Measurements from ENCODE around the gene DUSP15. TPM values are rescaled to one million over a fixed set of nuclear protein-coding genes. Genes with fewer than 3 reads are reported as not detected.

Gene DUSP15
- total RNA-seq, 1 donor from 2014 or later, result 13.2 TPM

GRCh38 chr20:31844737-31845299 is 25.5 kb downstream of the DUSP15 start:
- no peaks in the 10 kb centered on the region for H3K36me3 Mint-ChIP-seq (ENCODE audit: insufficient read depth)

GRCh38 chr20:31843881-31844280 is 26.4 kb downstream of the DUSP15 start:
- Mint-ChIP-seq H3K4me3 (ENCODE audit: low read depth) (no peak overlapping the region), H3K4me1 (ENCODE audit: low read depth) (peaks cover 3% of the 10 kb centered on the region), H3K36me3 (ENCODE audit: insufficient read depth) (no peaks in the 10 kb centered on the region), H3K27me3 (peaks cover 19% of the 10 kb centered on the region), H3K9me3 (ENCODE audit: low read depth) (no peaks in the 10 kb centered on the region), H3K27ac (no peak overlapping the region)
- no peak for TF ChIP-seq CTCF (IDR thresholded peaks at IDR 0.05; ENCODE audit: unreplicated experiment)
- no peak for DNase-seq (ENCODE audit: low spot score, unreplicated experiment)

More at GRCh38 chr20:31844737-31845299, 25.5 kb downstream of the DUSP15 start:
- Mint-ChIP-seq H3K4me3 (ENCODE audit: low read depth) (no peak overlapping the region), H3K4me1 (ENCODE audit: low read depth) (peaks cover 3% of the 10 kb centered on the region), H3K9me3 (ENCODE audit: low read depth) (no peaks in the 10 kb centered on the region), H3K27ac (no peak overlapping the region), H3K27me3 (peaks cover 27% of the 10 kb centered on the region)
- no peak for DNase-seq (ENCODE audit: low spot score, unreplicated experiment)
- TF ChIP-seq CTCF (IDR thresholded peaks at IDR 0.05; ENCODE audit: unreplicated experiment), result no peak

GRCh38 chr20:31843288-31843687 is 27.0 kb downstream of the DUSP15 start:
- no peak overlapping the region for H3K4me3 Mint-ChIP-seq (ENCODE audit: low read depth)
- no peak for TF ChIP-seq CTCF (IDR thresholded peaks at IDR 0.05; ENCODE audit: unreplicated experiment)
- DNase-seq (ENCODE audit: low spot score, unreplicated experiment), result no peak
- H3K36me3 Mint-ChIP-seq (ENCODE audit: insufficient read depth), result no peaks in the 10 kb centered on the region
- H3K4me1 Mint-ChIP-seq (ENCODE audit: low read depth), result peaks cover 3% of the 10 kb centered on the region
- H3K27ac Mint-ChIP-seq, result no peak overlapping the region
- H3K27me3 Mint-ChIP-seq, result peaks cover 13% of the 10 kb centered on the region
- H3K9me3 Mint-ChIP-seq (ENCODE audit: low read depth), result no peaks in the 10 kb centered on the region

GRCh38 chr20:31842471-31843157 is 27.7 kb downstream of the DUSP15 start:
- Mint-ChIP-seq H3K27ac (no peak overlapping the region), H3K36me3 (ENCODE audit: insufficient read depth) (no peaks in the 10 kb centered on the region), H3K27me3 (peaks cover 7% of the 10 kb centered on the region), H3K4me1 (ENCODE audit: low read depth) (peaks cover 3% of the 10 kb centered on the region), H3K9me3 (ENCODE audit: low read depth) (no peaks in the 10 kb centered on the region), H3K4me3 (ENCODE audit: low read depth) (no peak overlapping the region)
- DNase-seq (ENCODE audit: low spot score, unreplicated experiment), result no peak
- no peak for TF ChIP-seq CTCF (IDR thresholded peaks at IDR 0.05; ENCODE audit: unreplicated experiment)

- H3K9me3 Mint-ChIP-seq (ENCODE audit: low read depth), result no peaks in the 10 kb centered on the region
- peaks cover 3% of the 10 kb centered on the region for H3K4me1 Mint-ChIP-seq (ENCODE audit: low read depth)
- no peaks in the 10 kb centered on the region for H3K36me3 Mint-ChIP-seq (ENCODE audit: insufficient read depth)
- H3K27me3 Mint-ChIP-seq, result peaks cover 3% of the 10 kb centered on the region
- no peak overlapping the region for H3K4me3 Mint-ChIP-seq (ENCODE audit: low read depth)
- H3K27ac Mint-ChIP-seq, result no peak overlapping the region
- DNase-seq (ENCODE audit: low spot score, unreplicated experiment), result no peak
- no peak for TF ChIP-seq CTCF (IDR thresholded peaks at IDR 0.05; ENCODE audit: unreplicated experiment)
These were observed 28.4 kb downstream of the DUSP15 start for GRCh38 chr20:31841928-31842327.

Data from progenitor cell of endocrine pancreas (in vitro differentiated cells).